HG03565 (cell line): ENCODE data around the gene SBNO1.
"Not testable (repeated sequence)": the region's sequence is repeated elsewhere in the genome, so short reads cannot be mapped to it uniquely, and the experiment has no call there.

ENCODE experiments used
- ATAC-seq: cut with Tn5 transposase; IDR thresholded peaks from one replicate; pipeline ENCODE4 v1.9.1; 2021; ENCODE audit warnings: mild to moderate bottlenecking, moderate library complexity; ENCODE audit not compliant: unreplicated experiment

SBNO1 gene

GRCh38 chr12:123389560-123390351 lies 25.1 kb upstream of the SBNO1 start:
- ATAC-seq: no peak

- no peak for ATAC-seq
Observed at GRCh38 chr12:123388951-123389559, 24.4 kb upstream of the SBNO1 start.

GRCh38 chr12:123388177-123388950 lies 23.7 kb upstream of the SBNO1 start:
- ATAC-seq: no peak

- no peak for ATAC-seq
Observed at GRCh38 chr12:123387508-123388176, 23.0 kb upstream of the SBNO1 start.

- ATAC-seq: not testable (repeated sequence)
Observed at GRCh38 chr12:123385536-123385935, 20.9 kb upstream of the SBNO1 start.

GRCh38 chr12:123384994-123385376 lies 20.3 kb upstream of the SBNO1 start:
- no peak for ATAC-seq

- no peak for ATAC-seq
Observed at GRCh38 chr12:123384318-123384993, 19.8 kb upstream of the SBNO1 start.

GRCh38 chr12:123382684-123383083 lies 18.0 kb upstream of the SBNO1 start:
- no peak for ATAC-seq

GRCh38 chr12:123379391-123379790 lies 14.7 kb upstream of the SBNO1 start:
- ATAC-seq: no peak

- not testable (repeated sequence) for ATAC-seq
Observed at GRCh38 chr12:123372415-123372814, 7.8 kb upstream of the SBNO1 start.

GRCh38 chr12:123371667-123372368 lies 7.2 kb upstream of the SBNO1 start:
- not testable (repeated sequence) for ATAC-seq

- no peak for ATAC-seq
Observed at GRCh38 chr12:123369229-123369628, 4.6 kb upstream of the SBNO1 start.

GRCh38 chr12:123368431-123368830 lies 3.8 kb upstream of the SBNO1 start:
- not testable (repeated sequence) for ATAC-seq

GRCh38 chr12:123367511-123367910 lies 2.9 kb upstream of the SBNO1 start:
- ATAC-seq: no peak

- ATAC-seq: peak; percentile 55
Observed at GRCh38 chr12:123365025-123365917, 624 bp upstream of the SBNO1 start.

GRCh38 chr12:123363740-123364531 lies 711 bp downstream of the SBNO1 start:
- no peak for ATAC-seq

- no peak for ATAC-seq
Observed at GRCh38 chr12:123363390-123363739, 1.3 kb downstream of the SBNO1 start.

- ATAC-seq: no peak
Observed at GRCh38 chr12:123358035-123358434, 6.6 kb downstream of the SBNO1 start.
